Sigmoid colon (tissue), 4 donors: Measurements from ENCODE around the gene TMEM108.

Experiments
- EP300 ChIP-seq, 4 donors: sonication (generic); formaldehyde crosslinking; IDR thresholded peaks; one replicate each; pipeline ENCODE4 v1.6.1; 2017; ENCODE audit warnings: antibody characterized with exemption in 4 of 4
- POLR2A ChIP-seq, 2 donors: fragments of 450-650 bp; IDR thresholded peaks; one replicate each; pipeline ENCODE4 v1.6.1; 2016; ENCODE audit warnings: antibody characterized with exemption in 2 of 2, mild to moderate bottlenecking in 2 of 2, moderate library complexity in 2 of 2
- POLR2AphosphoS5 ChIP-seq, 4 donors: sonication (generic); formaldehyde crosslinking; IDR thresholded peaks; one replicate each; pipeline ENCODE4 v1.6.1; 2017; ENCODE audit warnings: antibody characterized with exemption in 4 of 4
- TF ChIP-seq, protein P1 (sequence below), 4 experiments: fragments of 450-650 bp in 3 of 4; fragments of 200-600 bp in 1 of 4; IDR thresholded peaks; one replicate each; pipeline ENCODE4 v1.5.1; 2016 to 2019; ENCODE audit warnings: antibody characterized with exemption in 4 of 4, mild to moderate bottlenecking in 3 of 4, moderate library complexity in 2 of 4

- TF ChIP-seq, protein P1, sequence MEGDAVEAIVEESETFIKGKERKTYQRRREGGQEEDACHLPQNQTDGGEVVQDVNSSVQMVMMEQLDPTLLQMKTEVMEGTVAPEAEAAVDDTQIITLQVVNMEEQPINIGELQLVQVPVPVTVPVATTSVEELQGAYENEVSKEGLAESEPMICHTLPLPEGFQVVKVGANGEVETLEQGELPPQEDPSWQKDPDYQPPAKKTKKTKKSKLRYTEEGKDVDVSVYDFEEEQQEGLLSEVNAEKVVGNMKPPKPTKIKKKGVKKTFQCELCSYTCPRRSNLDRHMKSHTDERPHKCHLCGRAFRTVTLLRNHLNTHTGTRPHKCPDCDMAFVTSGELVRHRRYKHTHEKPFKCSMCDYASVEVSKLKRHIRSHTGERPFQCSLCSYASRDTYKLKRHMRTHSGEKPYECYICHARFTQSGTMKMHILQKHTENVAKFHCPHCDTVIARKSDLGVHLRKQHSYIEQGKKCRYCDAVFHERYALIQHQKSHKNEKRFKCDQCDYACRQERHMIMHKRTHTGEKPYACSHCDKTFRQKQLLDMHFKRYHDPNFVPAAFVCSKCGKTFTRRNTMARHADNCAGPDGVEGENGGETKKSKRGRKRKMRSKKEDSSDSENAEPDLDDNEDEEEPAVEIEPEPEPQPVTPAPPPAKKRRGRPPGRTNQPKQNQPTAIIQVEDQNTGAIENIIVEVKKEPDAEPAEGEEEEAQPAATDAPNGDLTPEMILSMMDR (IDR thresholded peaks at IDR 0.05): no peak
- TF ChIP-seq POLR2A (IDR thresholded peaks at IDR 0.05): no peak
- TF ChIP-seq EP300 (IDR thresholded peaks at IDR 0.05): no peak
- no peak for TF ChIP-seq POLR2AphosphoS5 (IDR thresholded peaks at IDR 0.05)
Observed at GRCh38 chr3:133238015-133238414, 199.8 kb downstream of the TMEM108 start.
